Stimulated activated CD8-positive, alpha-beta memory T cell treated with anti-CD3 and anti-CD28 coated beads, Interleukin-15, amount 100 ng/mL, for 4 hours (primary cell): ENCODE results near the gene WWC2.
"Not testable (repeated sequence)": the region's sequence is repeated elsewhere in the genome, so short reads cannot be mapped to it uniquely, and the experiment has no call there.

Experiments used
- DNase-seq, 2 donors: peaks; one replicate each; pipeline ENCODE4 v3.0.0-alpha.2; 2020; ENCODE audit warnings: low read depth in 2 of 2

Gene WWC2

DNA sequence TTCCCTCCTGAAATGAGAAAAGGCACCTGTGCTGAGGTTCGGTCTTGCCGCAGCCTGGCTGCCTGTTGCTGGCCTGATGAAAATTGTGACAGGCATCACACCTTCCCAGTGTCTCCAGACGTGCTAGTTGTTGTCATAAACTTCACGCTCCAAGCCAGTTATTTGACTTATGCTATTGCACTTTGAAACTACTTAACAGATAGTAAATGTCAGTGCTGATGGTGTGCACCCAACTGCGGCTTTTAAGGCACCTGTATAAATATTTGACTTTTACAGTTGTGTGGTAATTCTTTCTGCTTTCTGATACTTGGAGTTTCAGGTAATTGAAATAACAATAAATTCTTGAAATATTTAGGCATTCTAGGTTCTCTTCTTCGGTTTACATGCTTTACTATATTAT lies 1.8 kb downstream of the WWC2 start:
- no peak for DNase-seq

DNA sequence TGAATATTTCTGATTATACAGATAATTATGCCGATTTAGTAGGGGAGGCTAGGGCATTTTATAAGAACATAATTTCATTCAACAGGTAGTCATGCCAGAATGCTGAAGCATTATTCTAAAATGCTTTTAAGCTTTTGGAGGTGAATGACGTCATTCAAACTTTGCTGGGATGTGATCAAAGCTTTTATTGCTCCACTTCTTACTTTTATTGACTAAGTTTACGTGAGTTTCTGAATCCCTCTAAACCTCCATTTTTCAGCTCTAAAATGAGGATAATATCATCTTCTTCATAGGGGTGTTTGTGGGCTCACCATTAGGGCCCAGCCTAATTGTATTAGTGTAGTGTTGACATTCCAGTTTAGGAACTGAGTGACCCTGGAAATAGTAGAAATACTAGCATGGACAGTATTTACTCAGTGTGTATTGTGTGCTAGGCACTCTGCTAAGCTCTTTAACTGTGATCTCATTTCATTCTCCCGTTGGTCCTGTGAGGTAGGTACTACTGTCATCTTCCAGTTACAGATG lies 3.0 kb downstream of the WWC2 start:
- no peak for DNase-seq

GRCh38 chr4:183105092-183105491 lies 6.0 kb downstream of the WWC2 start:
- DNase-seq, result no peak

DNA sequence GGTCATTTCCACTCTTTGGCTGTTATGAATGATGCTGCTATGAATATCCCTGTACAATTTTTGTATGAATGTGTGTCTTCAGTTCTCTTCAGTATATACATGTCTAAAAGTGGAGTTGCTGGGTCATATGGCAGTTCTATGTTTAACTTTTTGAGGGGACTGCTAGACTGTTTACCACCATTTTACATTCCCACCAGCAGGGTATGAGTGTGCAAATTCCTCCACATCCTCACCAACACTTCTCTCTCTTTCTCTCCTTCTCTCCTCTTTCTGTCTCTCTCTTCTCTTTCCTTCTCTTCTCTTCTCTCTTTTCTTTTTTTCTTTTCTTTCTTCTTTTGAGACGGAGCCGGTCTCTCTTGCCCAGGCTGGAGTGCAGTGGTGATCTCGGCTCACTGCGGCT lies 7.8 kb downstream of the WWC2 start:
- DNase-seq, result no peak

DNA sequence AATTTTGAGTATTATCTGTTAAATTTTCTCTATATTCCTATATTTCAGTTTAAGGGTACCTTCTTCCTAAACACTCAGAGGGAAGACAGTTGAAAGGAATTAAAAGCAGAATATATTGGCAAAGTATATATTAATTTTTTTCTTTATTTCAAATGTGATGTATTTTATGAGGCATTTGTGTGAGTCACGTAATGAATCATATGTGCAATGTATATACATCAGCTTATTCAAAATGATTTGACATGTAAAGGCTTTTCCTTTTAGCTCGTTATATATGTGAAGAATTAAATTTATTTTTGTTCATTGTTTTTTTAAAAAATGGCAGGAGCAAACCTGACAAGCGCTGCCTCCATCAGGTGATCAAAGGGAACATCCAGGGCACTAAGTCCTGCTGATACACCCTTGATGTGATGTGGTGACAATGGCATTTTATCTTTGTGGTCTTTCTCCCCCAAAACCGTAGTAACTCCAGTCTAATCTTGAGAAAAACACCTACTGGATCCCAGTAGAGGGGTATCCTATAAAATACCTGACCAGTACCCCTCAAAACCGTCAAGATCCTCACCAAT lies 8.9 kb downstream of the WWC2 start:
- DNase-seq, result no peak

DNA sequence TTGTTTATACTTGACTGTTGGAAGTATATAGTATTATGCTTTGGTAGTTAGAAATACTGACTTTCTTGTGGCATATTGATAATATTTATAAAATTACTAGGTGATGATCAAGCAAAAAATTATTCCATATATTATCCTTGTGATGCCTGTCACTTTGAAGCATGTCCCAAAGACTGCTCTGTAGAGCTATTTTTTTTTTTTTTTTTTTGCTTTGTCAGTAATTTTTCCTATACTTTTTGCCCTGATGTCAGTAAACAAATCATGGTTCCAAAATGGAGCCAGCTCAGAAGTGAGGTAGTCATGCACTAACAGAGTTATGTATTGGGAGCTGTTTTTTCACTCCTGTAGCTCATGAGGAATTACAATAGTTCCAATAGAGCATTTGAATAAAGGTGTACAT lies 11.2 kb downstream of the WWC2 start:
- DNase-seq, result no peak

- DNase-seq, result no peak
Measured at GRCh38 chr4:183111452-183111885, 12.4 kb downstream of the WWC2 start.

DNA sequence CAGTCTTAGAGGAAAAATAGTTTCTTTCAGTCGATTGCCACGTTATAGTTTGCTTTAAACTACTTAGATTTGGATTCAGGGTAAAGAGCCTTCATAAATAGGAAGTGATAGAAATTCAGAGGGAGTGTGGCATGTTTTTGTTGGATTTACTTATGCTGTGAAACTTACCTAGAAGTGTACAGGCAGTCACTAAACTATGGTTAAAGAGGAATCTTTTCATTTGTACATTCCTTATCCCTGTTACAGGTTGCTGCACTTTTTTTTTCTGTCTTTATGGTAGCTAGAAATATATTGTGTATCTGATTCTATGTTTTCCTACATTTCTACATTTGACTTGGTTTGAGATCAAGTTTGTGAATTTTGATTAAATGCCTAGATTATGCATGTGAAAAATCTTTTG lies 19.1 kb downstream of the WWC2 start:
- DNase-seq, result no peak

DNA sequence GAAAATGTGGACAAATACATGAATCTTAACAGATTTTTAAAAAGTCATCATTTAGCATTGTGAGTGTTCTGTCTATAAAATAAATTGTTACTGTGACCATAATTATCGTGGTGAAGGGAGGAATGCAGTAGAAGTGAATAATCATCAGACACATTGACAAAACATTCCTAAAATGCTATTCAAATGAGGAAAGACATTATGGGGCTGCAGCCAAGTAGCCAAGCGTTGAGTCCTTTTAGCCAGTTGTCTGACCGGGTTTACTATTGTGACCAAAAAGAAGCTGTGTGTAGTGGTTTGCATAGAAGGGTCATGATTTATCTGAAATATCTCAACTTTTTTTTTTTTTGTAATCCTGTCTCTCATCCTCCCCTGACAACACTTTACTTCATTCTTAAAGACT lies 19.5 kb downstream of the WWC2 start:
- DNase-seq, result no peak

GRCh38 chr4:183121660-183122059 lies 22.6 kb downstream of the WWC2 start:
- not testable (repeated sequence) for DNase-seq

GRCh38 chr4:183124228-183124627 lies 25.2 kb downstream of the WWC2 start:
- no peak for DNase-seq

DNA sequence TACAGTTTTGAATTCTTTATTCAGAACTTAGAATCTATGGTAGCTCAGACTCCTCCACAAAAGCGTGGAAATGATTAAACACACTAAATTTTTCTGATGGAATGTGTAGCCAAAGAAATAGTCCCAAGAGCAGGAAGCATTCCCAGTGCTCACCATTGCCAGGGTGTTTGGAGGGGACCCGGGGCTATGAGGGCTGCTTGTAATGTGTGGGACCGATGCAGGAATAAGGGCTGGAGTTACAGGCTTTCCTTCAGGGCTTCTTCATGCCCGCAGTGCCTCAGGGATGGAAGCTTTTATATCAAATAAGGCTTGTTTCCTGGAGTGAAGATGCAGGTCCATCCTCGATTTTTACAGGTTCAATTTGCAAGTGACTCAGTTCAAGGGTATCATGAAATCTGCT lies 25.8 kb downstream of the WWC2 start:
- no peak for DNase-seq

DNA sequence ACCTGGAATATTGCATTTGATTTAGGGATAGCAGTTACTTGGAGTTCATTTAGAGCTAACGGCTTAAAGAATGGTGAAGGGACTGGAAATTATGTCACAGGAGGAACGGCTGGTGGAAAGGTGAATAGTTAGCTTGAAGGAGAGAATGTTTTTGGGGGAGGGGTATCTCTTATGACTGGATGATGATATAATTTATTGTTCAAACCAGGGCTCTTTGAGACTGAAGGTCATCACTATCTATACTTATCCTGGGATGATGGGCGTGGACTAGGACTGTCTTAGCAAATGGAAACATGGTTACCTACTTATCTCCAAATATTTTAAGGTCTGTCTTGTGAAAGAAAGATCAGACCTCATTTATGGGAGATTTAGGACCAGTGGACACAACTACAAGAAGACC lies 30.1 kb downstream of the WWC2 start:
- DNase-seq, result no peak

DNA sequence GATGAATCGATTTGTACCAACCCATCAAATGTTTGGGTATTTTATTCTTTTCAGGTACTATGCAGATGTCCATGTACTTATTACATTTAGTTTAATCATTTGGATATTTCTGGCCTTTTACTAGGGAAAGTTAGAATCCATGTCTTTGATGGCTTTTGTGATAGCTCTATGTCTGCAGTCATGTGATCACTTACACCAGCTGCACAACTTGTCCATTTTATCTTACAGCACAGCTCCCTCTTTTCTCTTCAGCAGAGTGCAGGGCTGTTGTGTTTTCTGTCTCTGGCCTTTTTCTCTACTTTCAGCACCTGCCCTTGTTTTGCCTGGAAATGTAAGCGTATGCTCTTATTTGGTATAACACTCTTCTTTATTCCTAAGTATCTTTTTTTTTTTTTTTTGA lies 30.6 kb downstream of the WWC2 start:
- no peak for DNase-seq

DNA sequence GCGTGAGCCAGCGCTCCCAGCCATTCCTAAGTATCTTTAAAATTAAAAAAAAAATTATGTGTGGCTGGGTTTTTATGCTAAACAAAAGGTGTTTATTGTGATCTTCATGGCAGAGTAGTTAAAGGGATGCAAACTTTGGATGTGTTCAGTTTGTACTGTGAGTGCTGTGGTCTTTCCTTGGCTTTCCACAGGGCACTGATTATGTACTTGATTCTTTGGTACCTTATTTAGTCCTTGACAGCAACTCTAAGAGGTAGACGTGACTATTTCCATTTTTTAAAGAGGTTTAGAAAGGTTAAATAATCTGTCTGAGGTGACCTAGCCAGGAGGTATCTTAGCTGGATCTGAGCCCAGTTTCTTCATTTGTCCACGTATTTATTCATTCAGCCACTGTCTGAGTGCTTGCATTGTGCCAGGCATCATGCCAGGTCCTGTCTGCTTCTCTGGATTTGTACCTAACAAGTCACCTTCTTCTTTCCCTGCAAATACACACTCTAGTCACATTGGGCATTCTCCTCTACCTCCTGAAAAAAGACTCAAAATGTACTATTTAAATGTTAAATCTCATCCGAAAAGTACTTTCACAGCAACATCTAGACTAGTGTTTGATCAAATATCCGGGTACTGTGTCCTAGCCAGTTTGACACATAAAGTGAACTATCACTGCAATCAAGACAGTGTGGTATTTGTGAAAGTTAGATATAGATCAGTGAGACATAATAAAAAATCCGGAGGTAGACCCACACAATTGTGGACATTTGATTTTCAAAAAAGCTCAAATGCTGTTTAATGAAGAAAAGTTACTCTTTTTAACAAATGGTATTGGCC lies 31.5 kb downstream of the WWC2 start:
- DNase-seq, result no peak

GRCh38 chr4:183132081-183132480 lies 33.0 kb downstream of the WWC2 start:
- no peak for DNase-seq

DNA sequence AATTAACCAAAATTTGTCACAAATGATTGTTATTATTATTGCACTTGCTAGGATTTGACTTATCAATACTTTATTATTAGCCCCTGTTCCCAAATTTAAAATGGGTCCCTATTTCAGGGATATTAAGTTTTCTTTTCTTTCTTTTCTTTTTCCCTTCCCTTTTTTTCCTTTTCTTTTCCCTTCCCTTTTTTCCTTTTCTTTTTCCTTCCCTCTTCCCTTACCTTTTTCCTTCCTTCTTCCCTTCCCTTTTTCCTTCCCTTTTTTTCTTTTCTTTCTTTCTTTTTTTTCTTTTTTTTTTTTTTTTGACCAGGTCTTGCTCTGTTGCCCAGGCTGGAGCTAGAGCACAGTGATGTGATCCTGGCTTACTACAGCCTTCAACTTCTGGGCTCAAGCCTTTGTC lies 33.8 kb downstream of the WWC2 start:
- no peak for DNase-seq

DNA sequence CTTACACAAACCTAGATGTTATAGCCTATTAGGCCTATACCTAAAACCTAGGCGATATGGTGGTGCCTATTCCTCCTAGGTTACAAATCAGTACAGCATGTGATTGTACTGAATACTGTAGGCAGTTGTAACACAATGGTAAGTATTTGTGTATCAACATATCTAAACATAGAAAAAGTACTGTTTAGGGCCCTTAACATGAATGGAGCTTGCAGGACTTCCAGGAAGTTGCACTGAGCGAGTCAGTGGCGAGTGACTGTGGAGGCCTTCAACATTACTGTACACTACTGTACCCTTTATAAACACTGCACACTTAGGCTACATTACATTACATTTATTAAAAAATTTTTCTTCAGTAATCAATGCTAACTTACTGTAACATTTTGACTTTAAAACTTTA lies 37.8 kb downstream of the WWC2 start:
- DNase-seq, result no peak

GRCh38 chr4:183139058-183139750 lies 40.1 kb downstream of the WWC2 start:
- DNase-seq, result no peak

- no peak for DNase-seq
Measured at GRCh38 chr4:183139972-183140570, 41.0 kb downstream of the WWC2 start.

DNA sequence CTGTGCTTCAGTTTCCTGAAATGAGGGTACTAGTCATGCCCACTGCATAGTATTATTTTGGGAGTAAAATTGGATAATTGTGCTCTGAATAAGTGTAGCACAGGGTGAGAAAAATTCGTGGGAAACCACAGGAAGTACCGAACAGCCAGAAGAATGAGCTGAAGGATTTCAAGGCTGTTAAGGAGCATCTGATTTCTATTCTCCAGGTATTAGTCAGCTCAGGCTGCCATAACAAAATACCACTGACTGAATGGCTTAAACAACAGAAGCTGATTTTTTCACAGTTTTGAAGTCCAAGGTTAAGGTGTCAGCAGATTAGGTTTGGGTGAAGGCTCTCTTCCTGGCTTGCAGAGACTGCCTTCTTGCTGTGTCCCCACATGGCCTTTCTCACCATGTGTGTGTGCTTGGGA lies 41.9 kb downstream of the WWC2 start:
- DNase-seq, result no peak

DNA sequence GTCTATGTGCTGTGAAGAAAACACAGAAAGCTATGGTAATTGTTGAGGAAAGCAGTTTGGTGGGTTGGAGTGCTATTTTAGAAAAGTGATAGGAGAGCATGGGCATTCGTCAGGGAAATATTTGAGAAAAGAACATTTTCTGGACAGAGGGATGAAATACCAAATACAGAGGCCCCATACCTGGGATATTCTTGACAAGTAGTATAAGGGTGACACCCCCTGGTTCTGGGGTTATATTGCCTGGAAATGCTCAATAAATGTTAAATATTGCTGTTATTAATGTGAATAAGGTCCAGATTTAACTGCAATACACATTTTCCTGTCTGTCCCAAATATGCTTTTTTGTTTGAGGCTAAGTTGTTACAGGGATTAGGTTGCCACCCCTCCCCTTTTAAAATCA lies 42.9 kb downstream of the WWC2 start:
- no peak for DNase-seq
